AG04449 (cell line): ENCODE measurements around the gene LIPN.
A peak's percentile ranks its signal among the peaks of the same experiment; 100 is the strongest.

Experiments used
- CTCF ChIA-PET: fragments of 350-600 bp; formaldehyde crosslinking; extraction: SDS; loops from one replicate; lab custom pipeline; 2021; ENCODE audit warnings: antibody characterized with exemption; lab: Yijun Ruan, JAX
- POLR2A ChIA-PET: fragments of 400-600, 350-600 bp; formaldehyde crosslinking; extraction: SDS; loops from one replicate; lab custom pipeline; 2020; ENCODE audit warnings: antibody characterized with exemption, inconsistent platforms; lab: Yijun Ruan, JAX
- DNase-seq: peaks from one replicate; pipeline ENCODE4 v3.0.0-alpha.2; 2010; ENCODE audit warnings: low read depth, low spot score
- H3K4me3 ChIP-seq: 2 replicates; pipeline ENCODE4 v1.5.1; 2011; ENCODE audit warnings: low read depth, mild to moderate bottlenecking, control low read depth, low read length
- TF ChIP-seq, protein P1 (sequence below): IDR thresholded peaks from one replicate; pipeline ENCODE4 v1.5.1; 2011; ENCODE audit warnings: mild to moderate bottlenecking, moderate library complexity, low read length, control low read depth, inconsistent platforms; ENCODE audit not compliant: insufficient read depth; ENCODE audit errors: missing control alignments

The LIPN gene

DNA sequence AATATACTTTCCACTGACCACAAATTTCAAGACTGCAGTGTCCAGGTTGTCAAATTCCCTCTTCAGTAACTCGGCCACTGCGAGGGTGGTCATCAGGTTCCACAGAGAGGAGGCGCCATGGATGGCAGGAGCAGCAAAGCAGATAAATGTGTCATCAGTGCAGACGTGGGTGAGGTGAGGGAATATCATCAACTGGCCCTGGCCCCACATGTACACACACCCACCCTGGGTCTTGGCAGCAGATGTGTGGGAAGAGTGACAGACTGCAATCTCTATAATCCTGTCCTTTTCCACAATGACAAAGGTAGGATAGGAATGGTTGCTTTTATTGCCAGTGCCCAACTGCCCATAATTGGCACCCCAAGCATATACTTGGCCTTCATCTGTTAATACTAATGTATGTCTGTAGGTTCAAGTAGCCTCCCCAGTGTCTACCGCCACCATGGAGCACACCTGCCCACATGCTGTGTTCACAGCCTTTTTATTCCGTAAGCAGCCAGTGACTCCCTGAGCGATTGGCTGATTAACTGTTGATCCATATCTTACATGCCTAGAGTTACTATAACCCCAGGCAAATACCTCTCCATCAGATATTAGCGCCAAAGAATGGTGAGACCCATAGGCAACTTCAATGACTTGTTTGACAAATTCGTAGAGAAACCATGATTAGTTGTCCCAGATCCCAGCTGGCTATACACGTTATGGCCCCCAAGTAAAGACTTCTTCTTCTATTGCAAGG, 26.4 kb downstream of the LIPN start:
- H3K4me3 ChIP-seq: no peak overlapping the region
- TF ChIP-seq, protein P1, sequence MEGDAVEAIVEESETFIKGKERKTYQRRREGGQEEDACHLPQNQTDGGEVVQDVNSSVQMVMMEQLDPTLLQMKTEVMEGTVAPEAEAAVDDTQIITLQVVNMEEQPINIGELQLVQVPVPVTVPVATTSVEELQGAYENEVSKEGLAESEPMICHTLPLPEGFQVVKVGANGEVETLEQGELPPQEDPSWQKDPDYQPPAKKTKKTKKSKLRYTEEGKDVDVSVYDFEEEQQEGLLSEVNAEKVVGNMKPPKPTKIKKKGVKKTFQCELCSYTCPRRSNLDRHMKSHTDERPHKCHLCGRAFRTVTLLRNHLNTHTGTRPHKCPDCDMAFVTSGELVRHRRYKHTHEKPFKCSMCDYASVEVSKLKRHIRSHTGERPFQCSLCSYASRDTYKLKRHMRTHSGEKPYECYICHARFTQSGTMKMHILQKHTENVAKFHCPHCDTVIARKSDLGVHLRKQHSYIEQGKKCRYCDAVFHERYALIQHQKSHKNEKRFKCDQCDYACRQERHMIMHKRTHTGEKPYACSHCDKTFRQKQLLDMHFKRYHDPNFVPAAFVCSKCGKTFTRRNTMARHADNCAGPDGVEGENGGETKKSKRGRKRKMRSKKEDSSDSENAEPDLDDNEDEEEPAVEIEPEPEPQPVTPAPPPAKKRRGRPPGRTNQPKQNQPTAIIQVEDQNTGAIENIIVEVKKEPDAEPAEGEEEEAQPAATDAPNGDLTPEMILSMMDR: no peak
- CTCF ChIA-PET: no interaction called here
- POLR2A ChIA-PET: no interaction called here
- DNase-seq: no peak

DNA sequence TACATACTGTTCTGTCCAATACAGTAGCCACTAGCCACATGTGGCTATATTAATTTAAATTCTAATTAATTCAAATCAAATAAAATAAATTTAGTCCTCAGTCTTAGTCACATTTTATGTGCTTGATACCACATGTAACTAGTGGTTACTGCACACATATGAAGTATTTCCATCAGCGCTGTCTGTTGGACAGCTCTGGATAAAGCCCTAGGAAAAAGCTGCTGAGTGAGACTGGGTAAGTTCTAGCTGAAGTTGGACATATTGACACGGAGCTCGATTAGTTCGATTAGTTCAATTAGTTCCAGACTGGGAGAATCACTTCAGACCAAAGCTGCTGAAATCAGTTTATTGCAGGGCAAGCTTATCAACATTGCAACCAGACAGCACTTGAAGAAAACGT, 27.6 kb downstream of the LIPN start:
- CTCF ChIA-PET: no interaction called here
- POLR2A ChIA-PET: interaction anchor here (0.6 kb wide), 1 partner anchor 93 kb away, joined by 3 read pairs; the partner anchor contains the start of gene STAMBPL1

DNA sequence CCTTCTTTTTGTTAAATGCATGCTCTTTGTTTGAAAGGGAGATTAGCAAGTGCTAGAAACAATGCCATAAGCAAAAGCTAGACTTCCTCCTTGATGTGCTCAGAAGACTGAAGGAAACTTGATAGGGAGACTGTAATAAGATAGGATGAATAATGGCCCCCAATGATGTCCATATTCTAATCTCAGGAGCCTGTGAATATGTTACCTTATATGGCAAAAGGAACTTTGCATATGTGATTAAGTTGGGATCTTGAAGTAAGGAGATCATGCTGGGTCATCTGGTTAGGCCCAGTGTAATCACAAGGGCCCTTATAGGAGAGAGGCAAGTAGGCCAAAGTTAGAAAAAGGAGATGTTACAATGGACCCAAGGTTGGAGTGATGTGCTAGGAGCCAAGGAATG, 29.1 kb downstream of the LIPN start:
- DNase-seq: no peak
- TF ChIP-seq, protein P1: no peak
- ChIA-PET POLR2A (no interaction called here), CTCF (interaction anchor here (0.7 to 1.1 kb wide), 3 partner anchors 16 to 224 kb away, joined by 3 to 5 read pairs (median 3); no protein-coding TSS in a partner anchor)
- no peak overlapping the region for H3K4me3 ChIP-seq

More for the DNA sequence above, 27.6 kb downstream of the LIPN start:
- H3K4me3 ChIP-seq: no peak overlapping the region
- TF ChIP-seq, protein P1: no peak
- DNase-seq: no peak

DNA sequence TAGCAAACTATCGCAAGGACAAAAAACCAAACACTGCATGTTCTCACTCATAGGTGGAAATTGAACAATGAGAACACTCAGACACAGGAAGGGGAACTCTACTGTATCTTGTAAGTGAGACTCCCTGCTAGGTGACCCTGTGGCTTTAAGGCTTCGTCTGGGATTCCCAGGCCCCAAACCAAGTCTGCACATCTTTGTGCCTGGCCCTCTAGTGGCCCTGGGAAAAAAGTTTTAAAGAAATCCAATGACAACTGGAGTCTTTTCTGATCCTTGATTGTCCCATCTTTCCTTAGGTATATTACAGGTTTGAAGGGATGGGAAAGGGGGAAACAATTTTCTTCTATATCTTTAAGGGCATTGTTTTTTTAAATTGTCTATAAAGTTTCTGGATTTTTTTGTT, 32.1 kb downstream of the LIPN start:
- no peak overlapping the region for H3K4me3 ChIP-seq
- ChIA-PET CTCF (interaction anchor here (0.8 to 1.6 kb wide), 4 partner anchors 17 to 227 kb away, joined by 3 to 6 read pairs (median 4); no protein-coding TSS in a partner anchor), POLR2A (no interaction called here)
- no peak for DNase-seq
- TF ChIP-seq, protein P1: peak; percentile 33

DNA sequence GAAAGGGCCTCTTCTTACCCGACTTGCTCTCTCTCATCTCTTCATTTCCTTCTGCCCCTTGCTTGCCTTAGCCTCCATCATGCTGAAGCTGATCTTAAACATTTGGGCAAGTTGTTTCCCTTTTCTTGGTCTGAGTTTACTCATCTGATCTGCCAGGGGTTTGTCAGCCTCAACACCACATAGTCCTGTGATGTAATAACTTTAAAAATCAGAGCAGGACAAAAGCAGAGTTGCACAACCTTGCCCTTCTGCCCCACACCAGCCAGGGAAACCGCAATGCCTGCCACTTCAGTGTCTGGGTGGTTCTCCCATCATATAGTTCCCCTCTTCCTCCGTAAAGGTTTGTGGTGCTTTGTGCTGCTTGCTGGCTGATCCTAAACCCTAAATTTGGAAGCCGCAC, 32.8 kb downstream of the LIPN start:
- no peak overlapping the region for H3K4me3 ChIP-seq
- DNase-seq: no peak
- CTCF ChIA-PET: interaction anchor here (0.8 to 1.6 kb wide), 4 partner anchors 16 to 228 kb away, joined by 3 to 6 read pairs (median 4); no protein-coding TSS in a partner anchor
- POLR2A ChIA-PET: no interaction called here
- TF ChIP-seq, protein P1: no peak

DNA sequence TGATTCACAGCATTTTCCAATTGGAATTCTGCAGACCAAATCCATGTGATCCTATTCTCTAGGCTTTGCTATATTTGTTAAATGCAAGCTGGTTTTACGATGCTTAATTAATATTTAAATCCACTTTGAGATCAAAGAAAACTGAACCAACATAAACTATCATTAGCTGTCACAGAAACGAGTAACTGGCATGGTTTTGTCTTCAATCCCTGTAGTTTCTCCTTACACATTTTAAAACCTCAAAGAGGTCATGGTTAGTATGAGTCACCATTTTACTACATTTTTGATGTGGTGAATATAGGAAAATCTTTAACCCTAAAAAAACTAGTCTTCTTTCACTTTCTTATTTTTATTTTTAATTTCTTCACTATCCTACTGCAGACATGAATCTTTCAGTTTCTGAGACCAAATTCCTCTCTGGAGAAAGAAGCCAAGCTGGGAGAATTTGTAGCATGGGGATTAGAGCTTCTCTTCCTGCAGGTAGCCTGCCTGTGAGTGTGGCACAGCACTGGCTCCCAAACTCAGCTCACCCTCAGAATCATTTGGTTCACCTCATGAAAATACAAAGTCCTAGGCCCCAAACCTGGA, 34.0 kb downstream of the LIPN start:
- ChIA-PET POLR2A (interaction anchor here (0.7 kb wide), 1 partner anchor 26 kb away, joined by 5 read pairs; no protein-coding TSS in a partner anchor), CTCF (interaction anchor here (0.9 to 2.6 kb wide), 5 partner anchors 16 to 228 kb away, joined by 3 to 13 read pairs (median 4); no protein-coding TSS in a partner anchor)
- TF ChIP-seq, protein P1: no peak
- DNase-seq: no peak
- no peak overlapping the region for H3K4me3 ChIP-seq
